Endothelial cell of umbilical vein (primary cell): ENCODE data around the gene DLL3.

Experiments used
- EZH2 ChIP-seq: IDR thresholded peaks from 2 replicates; pipeline ENCODE4 v1.6.1; 2012; ENCODE audit warnings: borderline replicate concordance, low read depth, mild to moderate bottlenecking, moderate library complexity, low read length, inconsistent platforms; ENCODE audit not compliant: severe bottlenecking
- FOS ChIP-seq: IDR thresholded peaks from 2 replicates; pipeline ENCODE4 v1.6.1; 2011; ENCODE audit warnings: mild to moderate bottlenecking, low read length, moderate library complexity, borderline replicate concordance; ENCODE audit not compliant: insufficient read depth
- GATA2 ChIP-seq: IDR thresholded peaks from 2 replicates; pipeline ENCODE4 v1.7.0; 2011; ENCODE audit warnings: low read depth, mild to moderate bottlenecking, moderate library complexity, mixed read lengths, low read length; ENCODE audit not compliant: insufficient read length, insufficient read depth
- JUN ChIP-seq: IDR thresholded peaks from 2 replicates; pipeline ENCODE4 v1.6.1; 2011; ENCODE audit warnings: borderline replicate concordance, low read depth; ENCODE audit not compliant: insufficient read length, insufficient read depth
- MAX ChIP-seq: IDR thresholded peaks from 2 replicates; pipeline ENCODE4 v1.6.1; 2011; ENCODE audit not compliant: insufficient read depth, insufficient read length
- MYC ChIP-seq: IDR thresholded peaks from one replicate; pipeline ENCODE4 v1.6.1; 2011; ENCODE audit warnings: mild to moderate bottlenecking, low read depth, low read length
- POLR2A ChIP-seq: IDR thresholded peaks from 2 replicates; pipeline ENCODE4 v1.6.1; 2012; ENCODE audit warnings: low read depth, mild to moderate bottlenecking, control low read depth, low read length
- POLR2AphosphoS5 ChIP-seq: IDR thresholded peaks from 2 replicates; pipeline ENCODE4 v1.6.1; 2012; ENCODE audit warnings: low read depth, mild to moderate bottlenecking, control low read depth, low read length, moderate library complexity; ENCODE audit not compliant: insufficient read depth
- TF ChIP-seq, protein P1 (sequence below), 2 donors: IDR thresholded peaks; 1 replicate in 1 of 2; 2 replicates in 1 of 2; pipeline ENCODE4 v1.5.1; 2011; ENCODE audit warnings: low read length in 2 of 2, mild to moderate bottlenecking in 2 of 2, moderate library complexity in 2 of 2, control low read depth in 1 of 2, inconsistent platforms in 1 of 2, low read depth in 1 of 2; ENCODE audit not compliant: insufficient read depth in 1 of 2; ENCODE audit errors: extremely low read depth in 1 of 2

- TF ChIP-seq, protein P1, sequence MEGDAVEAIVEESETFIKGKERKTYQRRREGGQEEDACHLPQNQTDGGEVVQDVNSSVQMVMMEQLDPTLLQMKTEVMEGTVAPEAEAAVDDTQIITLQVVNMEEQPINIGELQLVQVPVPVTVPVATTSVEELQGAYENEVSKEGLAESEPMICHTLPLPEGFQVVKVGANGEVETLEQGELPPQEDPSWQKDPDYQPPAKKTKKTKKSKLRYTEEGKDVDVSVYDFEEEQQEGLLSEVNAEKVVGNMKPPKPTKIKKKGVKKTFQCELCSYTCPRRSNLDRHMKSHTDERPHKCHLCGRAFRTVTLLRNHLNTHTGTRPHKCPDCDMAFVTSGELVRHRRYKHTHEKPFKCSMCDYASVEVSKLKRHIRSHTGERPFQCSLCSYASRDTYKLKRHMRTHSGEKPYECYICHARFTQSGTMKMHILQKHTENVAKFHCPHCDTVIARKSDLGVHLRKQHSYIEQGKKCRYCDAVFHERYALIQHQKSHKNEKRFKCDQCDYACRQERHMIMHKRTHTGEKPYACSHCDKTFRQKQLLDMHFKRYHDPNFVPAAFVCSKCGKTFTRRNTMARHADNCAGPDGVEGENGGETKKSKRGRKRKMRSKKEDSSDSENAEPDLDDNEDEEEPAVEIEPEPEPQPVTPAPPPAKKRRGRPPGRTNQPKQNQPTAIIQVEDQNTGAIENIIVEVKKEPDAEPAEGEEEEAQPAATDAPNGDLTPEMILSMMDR (IDR thresholded peaks at IDR 0.05; ENCODE audit: extremely low read depth in 1 of 2, insufficient read depth in 1 of 2, low read depth in 1 of 2, low read length in 2 of 2): no peak
- TF ChIP-seq MAX (no peak), MYC (no peak), POLR2A (no peak), EZH2 (no peak), JUN (no peak), POLR2AphosphoS5 (no peak), FOS (no peak), GATA2 (no peak)
These were observed 56.1 kb downstream of the DLL3 start for GRCh38 chr19:39554701-39555311.
